ENCODE results near the gene CCDC60.

DNA sequence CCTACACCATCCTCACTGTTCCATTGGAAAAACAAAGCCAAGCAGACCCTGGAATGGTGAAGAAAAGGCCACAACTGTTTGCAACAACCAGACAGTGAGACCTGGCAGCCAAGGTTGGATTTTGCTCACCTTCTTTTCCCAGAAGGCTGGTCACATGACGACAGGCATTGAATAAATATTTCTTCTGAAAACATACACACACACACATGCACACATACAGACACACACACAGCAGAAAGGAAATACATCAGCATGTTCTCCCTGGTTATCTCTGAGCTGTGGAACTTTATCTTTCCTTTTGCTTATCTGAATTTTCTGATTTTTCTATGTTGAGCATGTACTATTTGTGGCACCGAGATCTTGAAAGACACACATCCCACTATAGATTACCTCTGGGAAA is 38.0 kb upstream of the CCDC60 start:
- TF ChIP-seq CTCF (conservative IDR thresholded peaks at IDR 0.05; ENCODE audit: low read depth, low read length): no peak
- TF ChIP-seq EZH2 (IDR thresholded peaks at IDR 0.05; ENCODE audit: borderline replicate concordance, low read depth, low read length, poor library complexity, severe bottlenecking): no peak

All from A673 (cell line).